Activated CD4-positive, alpha-beta T cell treated with anti-CD3 and anti-CD28 coated beads, Interleukin-2, amount 50 U/mL, for 1 hour (primary cell): ENCODE results near the gene RAB22A.
A peak's percentile ranks its signal among the peaks of the same experiment; 100 is the strongest.

Experiments used
- DNase-seq: peaks from one replicate; pipeline ENCODE4 v3.0.0-alpha.2; 2020

RAB22A gene

GRCh38 chr20:58309591-58310290, at the start of gene RAB22A:
RAB22A (plus strand) TSS chr20:58309715; CDS start chr20:58309977, 262 bp downstream.
- peak; percentile 78 for DNase-seq

- no peak for DNase-seq
Measured at GRCh38 chr20:58260006-58260405, 49.5 kb upstream of the RAB22A start.

GRCh38 chr20:58261660-58262059, 47.9 kb upstream of the RAB22A start:
- no peak for DNase-seq

- DNase-seq: no peak
Measured at GRCh38 chr20:58264271-58264670, 45.2 kb upstream of the RAB22A start.

- DNase-seq: no peak
Measured at GRCh38 chr20:58267389-58268215, 41.9 kb upstream of the RAB22A start.

GRCh38 chr20:58268421-58268821, 41.1 kb upstream of the RAB22A start:
- no peak for DNase-seq

GRCh38 chr20:58268936-58269619, 40.4 kb upstream of the RAB22A start:
- DNase-seq: no peak

GRCh38 chr20:58271606-58272351, 37.7 kb upstream of the RAB22A start:
- no peak for DNase-seq

- DNase-seq: no peak
Measured at GRCh38 chr20:58274384-58274783, 35.1 kb upstream of the RAB22A start.

- no peak for DNase-seq
Measured at GRCh38 chr20:58277107-58277506, 32.4 kb upstream of the RAB22A start.

GRCh38 chr20:58277578-58278472, 31.7 kb upstream of the RAB22A start:
- no peak for DNase-seq

- DNase-seq: no peak
Measured at GRCh38 chr20:58286729-58287128, 22.8 kb upstream of the RAB22A start.

GRCh38 chr20:58287638-58288037, 21.9 kb upstream of the RAB22A start:
- DNase-seq: no peak

- DNase-seq: no peak
Measured at GRCh38 chr20:58289143-58289542, 20.4 kb upstream of the RAB22A start.

- no peak for DNase-seq
Measured at GRCh38 chr20:58293453-58293852, 16.1 kb upstream of the RAB22A start.

- DNase-seq: no peak
Measured at GRCh38 chr20:58294497-58295455, 14.7 kb upstream of the RAB22A start.

- no peak for DNase-seq
Measured at GRCh38 chr20:58296051-58296837, 13.3 kb upstream of the RAB22A start.

- DNase-seq: no peak
Measured at GRCh38 chr20:58297394-58297793, 12.1 kb upstream of the RAB22A start.

GRCh38 chr20:58300321-58300720, 9.2 kb upstream of the RAB22A start:
- no peak for DNase-seq

GRCh38 chr20:58303547-58303946, 6.0 kb upstream of the RAB22A start:
- no peak for DNase-seq
